ENCODE data around the gene TAAR8. TPM values are rescaled to one million over a fixed set of nuclear protein-coding genes. Genes with fewer than 3 reads are reported as not detected.
"Not testable (repeated sequence)": the region's sequence is repeated elsewhere in the genome, so short reads cannot be mapped to it uniquely, and the experiment has no call there.

The TAAR8 gene
- total RNA-seq, 1 donor from 2014 or later = not detected

GRCh38 chr6:132592855-132593254 lies 40.4 kb downstream of the TAAR8 start:
- Mint-ChIP-seq H3K4me1 (no peaks in the 10 kb centered on the region), H3K9me3 (no peaks in the 10 kb centered on the region), H3K4me3 (no peak overlapping the region), H3K27ac (no peak overlapping the region), H3K36me3 (no peaks in the 10 kb centered on the region), H3K27me3 (ENCODE audit: insufficient read depth, low read depth) (no peaks in the 10 kb centered on the region)
- Histone ChIP-seq H3K27me3 (no peaks in the 10 kb centered on the region), H3K4me3 (no peak overlapping the region), H3K79me2 (ENCODE audit: low read depth) (no peaks in the 10 kb centered on the region), H3K27ac (no peak overlapping the region), H2AFZ (replicated peaks) (no peak overlapping the region), H4K20me1 (ENCODE audit: low read depth) (no peaks in the 10 kb centered on the region), H3K36me3 (no peaks in the 10 kb centered on the region), H3F3A (ENCODE audit: low read depth) (no peaks in the 10 kb centered on the region), H3K4me1 (no peaks in the 10 kb centered on the region), H3K4me2 (no peak overlapping the region), H3K9ac (no peak overlapping the region), H3K9me3 (ENCODE audit: low read depth) (no peaks in the 10 kb centered on the region)
- DNase-seq (ENCODE audit: low spot score) = no peak
- TF ChIP-seq CTCF (IDR thresholded peaks at IDR 0.05) = no peak
- TF ChIP-seq EZH2 (IDR thresholded peaks at IDR 0.05) = no peak
- no peak for TF ChIP-seq EZH2phosphoT487 (IDR thresholded peaks at IDR 0.05)

GRCh38 chr6:132596201-132596600 lies 43.7 kb downstream of the TAAR8 start:
- no peaks in the 10 kb centered on the region for H3K36me3 Mint-ChIP-seq
- DNase-seq (ENCODE audit: low spot score) = no peak
- H3K4me3 Mint-ChIP-seq = no peak overlapping the region
- H3K4me2 ChIP-seq = no peak overlapping the region
- H3K27me3 ChIP-seq = no peaks in the 10 kb centered on the region
- H3K27ac Mint-ChIP-seq = no peak overlapping the region
- no peak overlapping the region for H2AFZ ChIP-seq (replicated peaks)
- no peak overlapping the region for H3K4me3 ChIP-seq
- H3K4me1 ChIP-seq = no peaks in the 10 kb centered on the region
- no peaks in the 10 kb centered on the region for H4K20me1 ChIP-seq (ENCODE audit: low read depth)
- H3K79me2 ChIP-seq (ENCODE audit: low read depth) = no peaks in the 10 kb centered on the region
- no peaks in the 10 kb centered on the region for H3K4me1 Mint-ChIP-seq
- H3K27ac ChIP-seq = no peak overlapping the region
- H3K36me3 ChIP-seq = no peaks in the 10 kb centered on the region
- H3K27me3 Mint-ChIP-seq (ENCODE audit: insufficient read depth, low read depth) = no peaks in the 10 kb centered on the region
- no peaks in the 10 kb centered on the region for H3K9me3 ChIP-seq (ENCODE audit: low read depth)
- no peaks in the 10 kb centered on the region for H3K9me3 Mint-ChIP-seq
- H3F3A ChIP-seq (ENCODE audit: low read depth) = no peaks in the 10 kb centered on the region
- TF ChIP-seq CTCF (IDR thresholded peaks at IDR 0.05) (no peak), EZH2 (IDR thresholded peaks at IDR 0.05) (no peak), EZH2phosphoT487 (IDR thresholded peaks at IDR 0.05) (no peak)
- H3K9ac ChIP-seq = no peak overlapping the region

GRCh38 chr6:132598473-132598872 lies 46.0 kb downstream of the TAAR8 start:
- TF ChIP-seq EZH2 (IDR thresholded peaks at IDR 0.05) = no peak
- TF ChIP-seq CTCF (IDR thresholded peaks at IDR 0.05) = peak; percentile 56
- Histone ChIP-seq H3K9me3 (ENCODE audit: low read depth) (no peaks in the 10 kb centered on the region), H3K4me2 (no peak overlapping the region), H2AFZ (replicated peaks) (peak overlapping the region; percentile 69), H3F3A (ENCODE audit: low read depth) (no peaks in the 10 kb centered on the region), H3K79me2 (ENCODE audit: low read depth) (no peaks in the 10 kb centered on the region), H4K20me1 (ENCODE audit: low read depth) (no peaks in the 10 kb centered on the region), H3K27ac (no peak overlapping the region), H3K9ac (no peak overlapping the region), H3K4me3 (no peak overlapping the region), H3K36me3 (no peaks in the 10 kb centered on the region), H3K4me1 (no peaks in the 10 kb centered on the region), H3K27me3 (no peaks in the 10 kb centered on the region)
- Mint-ChIP-seq H3K9me3 (no peaks in the 10 kb centered on the region), H3K36me3 (no peaks in the 10 kb centered on the region), H3K4me3 (no peak overlapping the region), H3K27ac (no peak overlapping the region), H3K4me1 (peaks cover 3% of the 10 kb centered on the region), H3K27me3 (ENCODE audit: insufficient read depth, low read depth) (no peaks in the 10 kb centered on the region)
- DNase-seq (ENCODE audit: low spot score) = peak; percentile 53

GRCh38 chr6:132600900-132601299 lies 48.4 kb downstream of the TAAR8 start:
- H3K27ac ChIP-seq; H3K4me3 Mint-ChIP-seq; H3K9ac ChIP-seq; H4K20me1 ChIP-seq (ENCODE audit: low read depth); H3K4me1 Mint-ChIP-seq; H2AFZ ChIP-seq (replicated peaks); H3F3A ChIP-seq (ENCODE audit: low read depth); H3K4me2 ChIP-seq; H3K27me3 Mint-ChIP-seq (ENCODE audit: insufficient read depth, low read depth); H3K27me3 ChIP-seq; H3K9me3 Mint-ChIP-seq; H3K4me1 ChIP-seq; H3K4me3 ChIP-seq; H3K79me2 ChIP-seq (ENCODE audit: low read depth); H3K27ac Mint-ChIP-seq; DNase-seq (ENCODE audit: low spot score); H3K36me3 Mint-ChIP-seq; H3K9me3 ChIP-seq (ENCODE audit: low read depth); H3K36me3 ChIP-seq: not testable (repeated sequence)

Small RNAs within 50 kb of the gene (small RNA-seq; reads per million reads assigned to genes)
- not detected for gene TAAR7P

Other genes with a start within 250 kb of the TAAR8 start
- gene MOXD1, start 151.2 kb upstream of the TAAR8 start, total RNA-seq (ENCODE audit: low replicate concordance) = 2.3 and 4.8 TPM in 2 replicates
- 27.8 and 35.4 TPM in 2 replicates for gene STX7, start 39.6 kb upstream of the TAAR8 start, total RNA-seq (ENCODE audit: low replicate concordance)
- gene TAAR9, start 14.4 kb upstream of the TAAR8 start, total RNA-seq (ENCODE audit: low replicate concordance) = not detected in 2 replicates
- not detected in 2 replicates for gene TAAR6, start 17.6 kb downstream of the TAAR8 start, total RNA-seq (ENCODE audit: low replicate concordance)
- gene TAAR5, start 37.1 kb downstream of the TAAR8 start, total RNA-seq (ENCODE audit: low replicate concordance) = not detected in 2 replicates
- gene TAAR2, start 71.6 kb downstream of the TAAR8 start, total RNA-seq (ENCODE audit: low replicate concordance) = not detected in 2 replicates
- gene TAAR1, start 106.5 kb downstream of the TAAR8 start, total RNA-seq (ENCODE audit: low replicate concordance) = not detected in 2 replicates
- gene VNN1, start 161.4 kb downstream of the TAAR8 start, total RNA-seq (ENCODE audit: low replicate concordance) = not detected in 2 replicates
- not detected in 2 replicates for gene VNN2, start 205.2 kb downstream of the TAAR8 start, total RNA-seq (ENCODE audit: low replicate concordance)
- 4.2 and 5.1 TPM in 2 replicates for gene SLC18B1, start 246.0 kb downstream of the TAAR8 start, total RNA-seq (ENCODE audit: low replicate concordance)

All from neural progenitor cell (in vitro differentiated cells).